ENCODE data around the gene MAST4. TPM values are rescaled to one million over a fixed set of nuclear protein-coding genes. Genes with fewer than 3 reads are reported as not detected.

MAST4 gene
- total and polyA plus RNA-seq, 2 of the 8 experiments (the other 6 are each of a cell fraction or from before 2014, with no cell fraction given): 1.5 to 2.6 TPM

GRCh38 chr5:67105270-67105669, 509.1 kb downstream of the MAST4 start (continued):
- TF ChIP-seq RAD21 (IDR thresholded peaks at IDR 0.05 in 1 of 2, conservative IDR thresholded peaks at IDR 0.05 in 1 of 2; ENCODE audit: low read depth in 2 of 2, low read length in 2 of 2) (no peak), JUND (IDR thresholded peaks at IDR 0.05; ENCODE audit: low read length) (no peak), RXRA (IDR thresholded peaks at IDR 0.05; ENCODE audit: insufficient read depth, low read depth, low read length) (no peak), PHF8 (conservative IDR thresholded peaks at IDR 0.05; ENCODE audit: low read depth, low read length) (no peak)

Data from H1 (cell line).